Kasumi-1 (cell line): ENCODE results near the gene ZFP62.

ENCODE experiments used
- DNase-seq, 2 experiments: peaks; one replicate each; lab custom pipeline; 2025; lab: John Stamatoyannopoulos, UW

Gene ZFP62

DNA sequence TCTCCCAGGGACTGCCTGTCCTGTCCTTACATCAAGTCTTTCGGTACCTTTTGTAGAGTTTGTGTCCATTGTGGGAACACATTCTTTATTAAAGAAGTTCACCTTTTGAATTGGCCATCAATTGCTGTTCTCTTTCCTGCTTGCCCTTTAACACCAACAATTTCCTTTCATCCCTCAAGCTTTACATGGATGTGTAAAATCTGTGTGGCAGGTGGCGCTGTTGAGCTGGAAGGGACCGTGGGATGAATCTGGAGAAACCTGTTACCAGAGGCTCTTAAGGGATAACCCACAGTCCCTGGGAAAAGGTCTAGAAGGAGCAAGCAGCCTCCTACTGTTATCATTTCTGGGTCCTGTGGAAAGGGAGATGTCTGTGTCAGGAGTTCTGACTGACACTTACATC lies 7.9 kb upstream of the ZFP62 start:
- peak; percentile 71 to 92 for DNase-seq

DNA sequence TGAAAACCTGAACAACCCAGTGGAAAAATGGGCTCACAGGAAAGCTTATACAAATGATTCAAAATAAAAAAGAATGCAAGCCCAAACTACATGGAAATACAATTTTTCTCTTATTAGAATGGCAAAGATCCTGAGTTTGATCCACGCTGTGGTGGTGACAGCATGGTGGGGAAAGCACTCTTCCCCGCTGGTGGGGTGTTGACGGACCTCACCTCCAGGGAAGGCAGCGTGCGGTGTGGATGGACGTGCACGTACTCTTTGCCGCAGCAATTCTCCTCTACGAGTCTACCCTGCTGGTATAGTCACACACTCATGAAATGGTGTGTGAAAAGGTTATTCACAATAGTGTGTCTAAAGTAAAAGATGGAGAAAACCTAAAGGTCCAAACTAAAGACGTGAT lies 5.9 kb upstream of the ZFP62 start:
- no peak for DNase-seq

DNA sequence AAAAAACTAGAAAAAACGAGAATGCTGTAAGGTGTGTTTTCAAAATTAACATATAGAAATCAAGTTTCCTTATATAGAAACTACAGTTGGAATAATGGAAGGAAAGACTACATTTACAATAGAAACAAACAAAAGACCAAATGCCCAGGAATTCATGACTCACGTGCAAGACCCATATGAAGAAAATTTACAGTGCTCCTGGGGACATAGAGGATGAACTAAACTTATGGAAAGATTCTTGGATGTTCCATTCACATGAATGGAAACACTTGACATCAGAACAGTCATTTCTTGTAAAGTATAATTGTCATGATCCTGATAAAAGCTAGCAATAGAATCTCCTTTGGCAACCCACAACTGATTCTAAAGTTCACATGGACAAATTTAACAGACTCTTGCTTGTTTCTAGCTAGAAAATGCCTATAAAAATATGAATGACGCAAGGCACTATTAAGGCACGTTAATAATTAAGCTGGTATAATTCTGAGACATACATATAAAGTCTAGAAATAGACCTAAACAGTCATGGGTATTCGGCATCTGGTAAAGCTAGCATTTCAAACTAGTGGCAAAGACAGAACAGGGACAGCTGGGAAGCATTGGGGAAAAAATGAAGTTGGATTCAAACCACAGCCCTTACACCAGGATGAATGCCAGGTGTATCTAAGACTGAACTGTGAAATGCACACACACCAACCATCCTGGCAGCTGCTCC lies 5.1 kb upstream of the ZFP62 start:
- no peak for DNase-seq

- DNase-seq: no peak
These were observed 1.6 kb upstream of the ZFP62 start for GRCh38 chr5:180862645-180863044.

DNA sequence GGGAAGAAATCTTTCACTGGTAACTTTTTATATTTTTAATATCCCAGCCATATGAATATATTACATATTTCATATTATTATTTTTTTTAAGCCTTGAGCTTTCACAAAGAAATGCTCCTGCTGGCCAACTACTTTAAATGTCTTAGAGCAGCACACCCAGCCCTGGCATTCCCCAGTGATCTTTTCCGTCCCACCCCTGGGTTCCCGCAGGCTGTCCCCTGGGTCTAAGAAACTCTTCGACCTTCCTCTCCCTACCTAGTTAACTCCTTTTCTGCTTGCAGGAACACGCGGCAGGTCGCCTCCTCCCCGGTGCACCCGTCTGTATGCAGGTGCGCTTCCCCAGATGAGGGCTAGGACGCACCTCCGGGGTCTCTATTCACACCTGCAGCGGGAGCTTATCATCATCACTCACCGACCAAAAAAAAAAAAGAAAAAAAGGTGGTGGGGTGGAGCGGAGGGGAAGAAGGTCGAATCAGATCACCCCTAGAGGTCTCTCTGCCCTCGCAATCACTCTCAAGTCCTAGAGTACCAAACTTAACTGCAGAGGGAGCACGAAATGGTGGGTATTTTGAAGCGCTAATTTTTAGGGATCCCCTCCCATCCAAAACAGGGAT lies 696 bp downstream of the ZFP62 start:
- peak; percentile 66 to 70 for DNase-seq

DNA sequence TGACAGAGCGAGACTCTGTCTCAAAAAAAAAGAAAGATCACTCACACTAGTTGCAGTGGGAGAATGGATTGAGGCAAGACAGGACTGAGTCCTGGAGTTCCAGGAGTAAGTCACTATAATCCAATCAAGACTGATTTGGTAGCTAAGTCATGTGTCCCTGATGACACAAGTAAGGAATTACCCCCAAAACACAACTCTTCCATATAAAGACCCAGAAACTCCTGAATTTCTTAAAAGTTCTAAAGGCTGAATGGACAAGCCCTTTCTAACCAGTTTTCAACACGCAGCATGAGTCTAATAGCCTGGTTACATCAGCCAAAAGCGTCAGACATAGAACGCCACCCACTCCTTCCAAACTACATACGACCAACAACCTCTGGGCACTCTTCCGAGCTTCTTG lies 2.5 kb downstream of the ZFP62 start:
- no peak for DNase-seq

- no peak for DNase-seq
These were observed 7.3 kb downstream of the ZFP62 start for GRCh38 chr5:180853848-180854176.

DNA sequence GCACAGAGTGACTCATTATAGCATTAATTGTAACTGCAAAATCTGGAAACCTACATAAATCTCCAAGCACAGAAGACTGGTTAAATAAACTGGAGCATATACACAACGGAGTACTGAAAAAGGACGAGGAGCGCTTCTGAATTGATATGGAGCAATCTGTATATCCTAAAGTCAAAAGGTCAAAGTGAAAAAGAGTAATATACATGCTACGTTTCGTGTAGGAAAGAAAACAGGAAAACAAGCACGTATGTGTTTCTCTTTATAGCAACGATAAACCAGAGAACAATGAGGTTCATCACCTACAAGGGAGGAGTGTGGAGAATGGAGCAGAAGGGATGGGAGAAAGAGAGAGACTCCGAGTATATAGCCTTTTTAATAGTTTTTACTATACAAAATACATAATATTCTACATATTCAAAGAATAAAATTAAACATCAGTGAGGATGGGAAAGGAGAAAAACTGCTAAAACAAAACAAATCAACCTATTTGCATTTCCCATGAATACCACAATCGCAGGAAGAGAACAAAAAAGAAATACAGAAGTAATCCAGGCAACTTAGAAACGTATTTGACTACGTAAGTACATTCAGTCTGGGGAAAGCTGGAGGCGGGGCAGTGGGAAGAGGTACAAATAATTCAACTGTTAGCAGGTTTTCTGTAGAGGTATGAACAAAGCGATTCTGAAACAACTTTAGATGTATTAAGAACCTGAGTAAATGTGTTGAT lies 7.8 kb downstream of the ZFP62 start:
- DNase-seq: no peak

- DNase-seq: no peak
These were observed 8.6 kb downstream of the ZFP62 start for GRCh38 chr5:180852495-180852894.

DNA sequence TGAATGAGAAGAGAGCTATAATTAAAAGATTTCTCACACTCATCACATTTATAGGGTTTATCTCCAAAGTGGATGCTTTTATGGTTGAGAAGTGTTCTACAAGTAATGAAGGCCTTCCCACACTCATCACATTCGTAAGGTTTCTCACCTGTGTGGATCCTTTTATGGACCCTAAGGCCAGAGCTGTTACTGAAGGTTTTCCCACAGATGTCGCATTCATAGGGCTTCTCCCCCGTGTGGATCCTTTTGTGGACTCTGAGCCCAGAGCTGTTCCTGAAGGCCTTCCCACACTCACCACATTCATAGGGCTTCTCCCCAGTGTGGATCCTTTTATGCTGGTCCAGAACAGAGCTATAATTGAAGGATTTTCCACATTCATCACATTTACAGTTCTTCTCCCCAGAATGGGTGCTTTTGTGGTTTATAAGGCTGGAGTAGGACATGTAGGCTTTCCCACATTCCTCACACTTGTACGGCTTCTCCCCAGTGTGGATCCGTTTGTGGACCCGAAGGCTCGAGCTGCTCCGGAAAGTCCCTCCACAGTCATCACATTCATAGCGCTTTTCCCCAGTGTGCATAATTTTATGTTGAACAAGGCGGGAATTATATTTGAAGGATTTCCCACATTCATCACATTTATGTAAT lies 10.5 kb downstream of the ZFP62 start:
- DNase-seq: no peak

DNA sequence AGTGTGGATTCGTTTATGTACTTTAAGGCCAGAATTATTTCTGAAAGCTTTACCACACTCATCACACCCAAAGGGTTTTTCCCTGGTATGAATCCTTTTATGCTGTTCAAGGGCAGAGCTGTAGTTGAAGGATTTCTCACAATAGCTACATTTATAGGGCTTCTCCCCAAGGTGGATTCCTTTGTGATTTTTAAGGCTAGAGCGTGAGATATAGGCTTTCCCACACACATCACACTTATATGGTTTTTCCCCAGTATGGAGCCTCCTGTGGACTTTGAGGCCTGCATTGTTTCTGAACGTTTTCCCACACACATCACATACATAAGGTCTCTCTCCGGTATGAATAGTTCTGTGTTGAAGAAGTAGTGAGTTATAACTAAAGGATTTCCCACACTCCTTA lies 11.2 kb downstream of the ZFP62 start:
- no peak for DNase-seq

DNA sequence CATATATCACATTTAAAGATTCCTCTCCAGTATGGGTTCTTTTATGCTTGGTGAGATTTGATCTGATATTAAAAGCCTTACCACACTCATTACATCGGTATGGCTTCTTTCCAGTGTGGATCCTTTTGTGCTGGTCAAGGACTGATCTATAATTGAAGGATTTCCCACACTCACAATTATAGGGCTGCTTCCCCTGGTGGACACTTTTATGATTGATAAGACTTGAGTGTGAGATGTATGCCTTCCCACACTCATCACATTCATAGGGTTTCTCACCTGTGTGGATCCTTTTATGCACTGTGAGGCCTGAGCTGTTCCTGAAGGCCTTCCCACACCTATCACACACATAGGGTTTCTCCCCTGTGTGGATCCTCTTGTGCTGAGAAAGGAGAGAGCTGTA lies 12.2 kb downstream of the ZFP62 start:
- DNase-seq: no peak

DNA sequence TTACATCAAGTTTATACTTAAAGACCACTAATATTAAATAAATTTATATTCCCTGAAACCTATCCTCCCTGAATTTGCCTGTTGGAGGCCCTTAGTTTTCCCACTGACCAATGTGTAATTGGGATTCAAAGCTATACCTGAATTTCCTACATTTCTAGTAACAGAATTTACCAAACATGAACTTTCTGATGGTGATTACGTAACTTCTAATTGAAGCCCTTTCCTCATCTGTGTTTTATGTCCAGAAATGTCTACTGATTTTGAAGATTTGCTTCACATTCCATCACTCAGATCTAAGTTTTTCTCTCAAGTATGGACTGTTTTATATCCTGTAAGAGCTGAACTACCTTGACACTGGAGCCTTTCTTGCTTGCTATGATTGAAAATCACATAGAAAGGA lies 12.8 kb downstream of the ZFP62 start:
- no peak for DNase-seq

- DNase-seq: no peak
These were observed 14.1 kb downstream of the ZFP62 start for GRCh38 chr5:180847026-180847425.

DNA sequence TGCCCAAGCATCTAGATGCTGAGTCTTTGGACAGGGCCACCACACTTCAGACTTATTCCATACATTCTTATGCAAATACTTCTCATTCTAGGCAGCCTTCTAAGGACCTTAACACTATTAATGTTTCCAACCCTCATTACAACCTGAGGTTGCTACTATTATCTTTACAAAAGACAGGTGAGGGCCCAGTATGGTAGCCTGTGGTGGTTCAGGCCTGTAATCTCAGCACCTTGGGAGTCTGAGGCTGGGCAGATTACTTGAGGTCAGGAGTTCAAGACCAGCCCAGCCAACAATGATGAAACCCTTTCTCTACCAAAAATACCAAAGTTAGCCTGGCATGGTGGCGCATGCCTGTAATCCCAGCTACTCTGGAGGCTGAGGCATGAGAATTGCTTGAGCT lies 16.2 kb downstream of the ZFP62 start:
- no peak for DNase-seq

GRCh38 chr5:180844432-180844831 lies 16.6 kb downstream of the ZFP62 start:
- DNase-seq: no peak

- DNase-seq: no peak
These were observed 21.1 kb downstream of the ZFP62 start for GRCh38 chr5:180839935-180840334.

DNA sequence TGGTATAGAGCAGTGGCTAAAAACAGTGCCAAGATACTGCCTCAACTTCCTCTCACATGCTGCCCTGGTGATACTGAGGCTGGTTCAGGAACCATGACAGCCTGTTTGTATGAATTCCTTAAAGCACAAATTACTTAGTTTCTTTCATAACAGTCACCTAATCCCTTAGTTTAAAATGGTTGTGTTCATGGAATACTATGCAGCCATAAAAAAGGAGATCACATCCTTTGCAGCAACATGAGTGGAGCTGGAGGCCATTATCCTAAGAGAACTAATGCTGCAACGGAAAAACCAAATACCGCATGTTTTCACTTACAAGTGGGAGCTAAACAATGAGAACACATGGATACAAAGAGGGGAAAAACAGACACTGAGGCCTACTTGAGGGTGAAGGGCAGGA lies 21.8 kb downstream of the ZFP62 start:
- DNase-seq: no peak

DNA sequence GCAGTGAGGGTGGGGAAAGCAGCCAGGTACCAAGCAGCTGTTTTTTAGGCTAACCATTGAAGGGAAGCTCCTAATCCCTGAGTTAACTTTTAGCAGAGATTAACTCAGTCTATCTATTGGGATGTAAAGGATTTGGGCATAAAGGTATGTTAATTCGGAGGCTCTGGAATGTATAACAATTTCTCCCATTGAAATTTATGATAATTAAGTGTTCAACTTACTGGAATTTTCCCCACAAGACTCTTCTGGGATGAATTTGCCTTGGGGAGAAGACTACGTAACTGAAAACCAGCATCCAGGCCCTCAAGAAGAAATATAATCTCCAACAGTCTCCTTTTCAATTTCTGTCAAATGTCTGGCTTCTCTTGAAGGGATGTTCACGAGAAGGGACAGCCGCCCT lies 23.6 kb downstream of the ZFP62 start:
- no peak for DNase-seq

DNA sequence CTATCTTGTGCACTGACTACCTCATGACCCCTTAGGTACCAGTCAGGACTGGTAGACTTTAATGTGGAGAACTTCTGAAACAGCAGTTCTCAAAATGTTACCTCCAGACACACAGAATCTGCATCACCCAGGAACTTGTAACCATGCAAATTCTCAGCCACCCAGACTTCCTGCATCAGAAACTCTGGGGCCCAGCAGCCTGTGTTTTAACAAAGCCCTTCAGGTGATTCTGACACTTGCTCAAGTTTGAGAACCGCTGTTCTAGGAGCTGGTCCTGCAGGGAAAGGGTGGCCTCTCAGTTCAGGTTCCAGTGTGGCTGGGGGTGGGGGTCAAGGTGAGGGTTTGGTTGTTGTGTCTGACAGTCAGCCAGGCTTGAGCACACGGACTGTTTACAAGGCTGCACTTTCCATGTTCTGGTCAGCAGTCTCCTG lies 28.4 kb downstream of the ZFP62 start:
- peak in 1 of 2 experiments; percentile 18 for DNase-seq

DNA sequence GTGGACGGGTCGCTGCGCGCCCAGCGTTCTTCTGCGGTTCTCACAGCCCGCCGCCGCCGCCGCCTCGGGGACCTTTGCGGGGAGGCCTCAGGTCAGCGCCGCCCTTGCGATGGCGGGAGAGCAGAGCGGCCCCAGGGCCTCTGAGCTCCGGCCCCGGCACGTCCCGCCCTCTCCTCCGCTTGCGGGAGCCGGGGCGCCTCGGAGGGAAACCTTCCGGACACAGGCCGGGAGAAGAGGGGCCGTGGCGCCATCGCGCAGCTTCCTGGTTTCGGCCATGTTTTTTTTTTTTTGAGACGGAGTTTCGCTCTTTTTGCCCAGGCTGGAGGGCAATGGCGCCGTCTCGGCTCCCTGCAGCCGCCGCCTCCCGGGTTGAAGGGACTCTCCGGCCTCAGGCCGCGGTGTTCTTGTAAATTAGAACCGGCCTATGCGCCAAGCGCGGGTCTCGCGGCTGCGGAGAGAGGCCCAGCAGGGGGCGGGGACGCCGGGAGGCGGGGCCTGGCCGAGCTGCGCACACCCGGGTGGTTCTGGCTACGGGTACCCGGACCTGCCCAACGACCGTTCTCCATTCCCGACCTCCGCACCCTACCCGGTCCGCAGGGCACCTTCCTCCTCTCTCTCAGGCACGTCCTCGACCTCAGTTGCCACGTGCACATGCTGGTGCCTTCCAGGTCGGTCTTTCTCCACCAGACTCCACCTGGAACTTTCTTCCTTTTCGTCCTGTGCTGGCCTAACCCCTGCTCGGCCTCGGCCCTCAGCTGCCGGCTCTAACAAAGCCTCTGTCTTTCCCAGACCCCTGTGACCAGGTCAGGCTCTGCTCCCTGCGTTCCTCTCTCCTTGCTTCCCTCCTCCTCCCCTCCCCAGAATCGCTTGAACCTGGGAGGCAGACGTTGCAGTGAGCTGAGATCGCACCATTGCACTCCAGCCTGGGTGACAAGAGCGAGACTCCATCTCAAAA lies 29.7 kb downstream of the ZFP62 start:
- peak; percentile 60 to 83 for DNase-seq
